GM10248 (cell line): Measurements from ENCODE around the gene ANKRD50.

Experiments used
- CTCF ChIA-PET: fragments of 300-600 bp; sonication (Branson Sonifier 250); formaldehyde crosslinking; extraction: SDS; loops from one replicate; lab custom pipeline; 2021; ENCODE audit warnings: antibody characterized with exemption; lab: Yijun Ruan, JAX
- POLR2A ChIA-PET: fragments of 350-650 bp; sonication (Branson Sonifier 250); formaldehyde crosslinking; extraction: SDS; loops from one replicate; lab custom pipeline; 2020; ENCODE audit warnings: antibody characterized with exemption; lab: Yijun Ruan, JAX
- DNase-seq: peaks from one replicate; pipeline ENCODE4 v3.0.0; 2012; ENCODE audit errors: extremely low spot score
- TF ChIP-seq, protein P1 (sequence below): IDR thresholded peaks from 2 replicates; pipeline ENCODE4 v1.5.1; 2012; ENCODE audit warnings: mild to moderate bottlenecking, low read depth; ENCODE audit errors: extremely low read depth, missing control alignments, control extremely low read depth

ANKRD50 gene

DNA sequence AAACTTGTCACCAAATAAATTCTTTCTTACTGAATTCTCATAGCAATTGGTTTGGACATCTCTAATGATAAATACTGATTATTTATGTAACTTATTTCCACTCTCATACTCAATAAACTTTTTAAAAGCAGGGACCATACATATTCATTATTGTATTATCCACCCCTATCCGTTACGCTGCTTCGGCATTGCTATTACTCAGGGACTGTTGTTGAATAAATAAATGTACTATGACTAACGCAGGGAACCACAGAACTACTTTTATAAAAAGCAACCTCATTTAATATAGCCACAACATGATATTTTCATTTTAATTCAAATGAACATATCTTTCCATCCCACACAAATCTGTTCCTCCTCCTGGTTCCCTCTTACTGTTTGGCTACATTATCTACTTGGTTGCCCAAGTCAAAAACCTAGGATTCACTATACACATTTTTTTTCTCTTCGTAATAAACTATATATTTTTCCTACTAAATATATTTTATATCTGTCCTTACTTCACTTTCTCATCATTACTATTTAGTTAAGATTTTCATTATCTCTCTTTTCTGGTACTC, 14.9 kb upstream of the ANKRD50 start:
- DNase-seq: no peak
- TF ChIP-seq, protein P1, sequence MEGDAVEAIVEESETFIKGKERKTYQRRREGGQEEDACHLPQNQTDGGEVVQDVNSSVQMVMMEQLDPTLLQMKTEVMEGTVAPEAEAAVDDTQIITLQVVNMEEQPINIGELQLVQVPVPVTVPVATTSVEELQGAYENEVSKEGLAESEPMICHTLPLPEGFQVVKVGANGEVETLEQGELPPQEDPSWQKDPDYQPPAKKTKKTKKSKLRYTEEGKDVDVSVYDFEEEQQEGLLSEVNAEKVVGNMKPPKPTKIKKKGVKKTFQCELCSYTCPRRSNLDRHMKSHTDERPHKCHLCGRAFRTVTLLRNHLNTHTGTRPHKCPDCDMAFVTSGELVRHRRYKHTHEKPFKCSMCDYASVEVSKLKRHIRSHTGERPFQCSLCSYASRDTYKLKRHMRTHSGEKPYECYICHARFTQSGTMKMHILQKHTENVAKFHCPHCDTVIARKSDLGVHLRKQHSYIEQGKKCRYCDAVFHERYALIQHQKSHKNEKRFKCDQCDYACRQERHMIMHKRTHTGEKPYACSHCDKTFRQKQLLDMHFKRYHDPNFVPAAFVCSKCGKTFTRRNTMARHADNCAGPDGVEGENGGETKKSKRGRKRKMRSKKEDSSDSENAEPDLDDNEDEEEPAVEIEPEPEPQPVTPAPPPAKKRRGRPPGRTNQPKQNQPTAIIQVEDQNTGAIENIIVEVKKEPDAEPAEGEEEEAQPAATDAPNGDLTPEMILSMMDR: no peak
- ChIA-PET CTCF (no interaction called here), POLR2A (no interaction called here)

GRCh38 chr4:124726269-124726668, 13.7 kb upstream of the ANKRD50 start:
- DNase-seq: no peak
- CTCF ChIA-PET: no interaction called here
- TF ChIP-seq, protein P1: no peak
- POLR2A ChIA-PET: no interaction called here

DNA sequence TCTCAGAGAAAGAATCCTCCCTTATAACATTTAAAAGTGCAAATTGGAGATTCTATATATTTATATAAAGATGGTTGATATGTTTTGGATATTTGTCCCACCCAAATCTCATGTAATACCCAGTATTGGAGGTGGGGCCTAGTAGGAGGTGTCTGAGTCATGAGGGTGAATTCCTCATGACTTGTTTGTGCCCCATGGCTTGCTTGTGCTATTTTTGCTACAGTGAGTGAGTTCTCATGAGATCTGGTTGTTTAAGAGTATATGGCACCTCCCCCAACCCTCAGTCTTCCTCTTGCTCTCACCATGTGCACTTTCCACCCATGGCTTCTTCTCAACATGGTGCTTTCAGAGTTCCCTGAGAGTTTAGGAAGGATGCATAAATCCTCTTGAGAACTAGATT, 9.5 kb upstream of the ANKRD50 start:
- no peak for DNase-seq
- ChIA-PET CTCF (no interaction called here), POLR2A (no interaction called here)
- TF ChIP-seq, protein P1: no peak

DNA sequence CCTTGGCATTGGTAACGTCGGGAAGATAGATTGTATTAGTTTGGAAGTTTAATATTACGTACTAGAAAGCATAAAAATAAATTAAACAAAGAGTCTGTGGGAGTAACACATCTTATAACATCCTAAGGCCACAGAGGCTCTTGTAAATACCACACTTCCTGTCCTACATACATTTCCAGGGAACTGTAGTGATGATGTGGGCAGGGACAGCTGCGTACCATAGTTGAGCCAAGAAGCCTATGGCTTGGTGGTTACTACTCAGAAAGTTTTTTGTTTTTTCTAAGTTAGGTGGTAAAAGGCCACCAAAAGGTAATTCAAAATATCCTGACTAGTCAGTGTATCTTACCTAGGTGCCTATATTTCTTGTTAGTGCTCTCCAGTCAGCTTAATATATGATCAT, 4.6 kb upstream of the ANKRD50 start:
- TF ChIP-seq, protein P1: no peak
- CTCF ChIA-PET: no interaction called here
- no peak for DNase-seq
- POLR2A ChIA-PET: no interaction called here

DNA sequence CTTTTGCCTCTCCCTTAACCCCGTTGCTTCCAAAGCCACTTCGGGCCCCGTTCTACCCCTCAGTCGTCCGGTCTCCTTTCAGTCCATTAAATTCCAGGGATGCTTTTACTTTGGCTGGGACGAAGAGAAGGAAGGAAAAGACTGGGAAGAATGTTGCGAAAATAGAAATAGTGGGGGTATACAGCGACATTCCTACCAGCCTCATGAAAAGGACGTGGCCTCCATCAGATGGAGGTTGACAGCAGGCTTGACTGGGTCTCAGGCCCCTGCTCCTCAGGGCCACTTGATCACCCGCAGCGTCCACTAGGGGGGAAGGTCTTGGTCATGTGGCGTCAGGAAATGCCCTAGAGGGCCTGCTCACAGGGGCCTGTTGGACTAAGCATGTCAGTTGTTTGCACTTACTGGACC, 657 bp upstream of the ANKRD50 start:
- ChIA-PET CTCF (interaction anchor here (1.7 kb wide), 1 partner anchor 25 kb away, joined by 4 read pairs; no protein-coding TSS in a partner anchor), POLR2A (no interaction called here)
- peak; percentile 30 for DNase-seq
- TF ChIP-seq, protein P1: peak; percentile 23

DNA sequence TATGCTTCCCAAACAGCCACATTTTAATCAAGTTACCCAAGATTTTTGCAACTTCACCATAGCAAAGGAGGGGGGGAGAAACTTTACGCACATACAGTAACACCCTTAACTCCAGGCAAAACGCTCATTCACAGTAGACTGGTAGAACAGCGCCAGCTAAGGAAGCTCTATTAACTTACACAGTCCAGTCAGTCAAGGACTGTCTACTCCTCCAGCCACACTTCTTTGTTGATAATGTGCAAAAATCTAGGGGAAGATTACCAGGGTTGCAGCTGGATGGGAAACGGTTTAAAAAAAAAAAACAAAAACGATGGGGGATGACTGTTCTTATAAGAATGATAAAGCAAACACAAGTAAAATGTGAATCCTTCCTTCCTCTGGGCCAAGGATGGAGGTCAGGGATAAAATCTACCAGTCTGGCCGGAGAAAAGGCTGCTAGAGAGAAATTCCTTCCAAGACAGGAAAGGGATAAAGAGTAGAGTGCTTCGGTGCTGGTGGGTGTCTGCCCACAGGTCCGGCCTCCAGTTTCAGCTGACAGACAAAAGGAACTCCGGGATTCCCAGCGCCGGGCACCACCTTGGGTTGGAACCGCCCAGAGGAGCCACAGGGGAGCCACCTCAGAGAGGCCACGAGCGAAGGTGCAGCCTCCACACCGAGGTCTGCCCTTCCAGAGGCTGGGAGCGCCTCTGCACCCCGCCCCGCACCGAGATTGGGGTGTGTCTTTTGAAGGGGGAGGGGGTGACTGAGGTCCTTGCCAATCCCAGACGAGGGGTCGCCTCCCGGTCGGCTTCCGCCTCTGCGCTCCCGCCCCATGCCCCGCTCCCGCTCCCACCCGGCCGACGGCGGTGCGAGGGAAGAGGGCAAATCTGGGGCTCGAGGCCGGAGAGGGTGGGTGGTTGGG, 811 bp downstream of the ANKRD50 start:
- ChIA-PET POLR2A (no interaction called here), CTCF (no interaction called here)
- TF ChIP-seq, protein P1: no peak

More for the DNA sequence above, 811 bp downstream of the ANKRD50 start:
- peak; percentile 18 for DNase-seq
